Erythroblast (primary cell): ENCODE results near the gene KIF5C.

Source experiments
- DNase-seq, 2 experiments: peaks; one replicate each; lab custom pipeline; 2025; lab: John Stamatoyannopoulos, UW
- GATA1 ChIP-seq: IDR thresholded peaks from 2 replicates; pipeline ENCODE4 v1.6.1; 2011; ENCODE audit warnings: low read depth, mild to moderate bottlenecking, control low read depth, low read length, moderate library complexity
- POLR2A ChIP-seq: IDR thresholded peaks from 2 replicates; pipeline ENCODE4 v1.6.1; 2011; ENCODE audit warnings: mild to moderate bottlenecking, low read length

Gene KIF5C

DNA sequence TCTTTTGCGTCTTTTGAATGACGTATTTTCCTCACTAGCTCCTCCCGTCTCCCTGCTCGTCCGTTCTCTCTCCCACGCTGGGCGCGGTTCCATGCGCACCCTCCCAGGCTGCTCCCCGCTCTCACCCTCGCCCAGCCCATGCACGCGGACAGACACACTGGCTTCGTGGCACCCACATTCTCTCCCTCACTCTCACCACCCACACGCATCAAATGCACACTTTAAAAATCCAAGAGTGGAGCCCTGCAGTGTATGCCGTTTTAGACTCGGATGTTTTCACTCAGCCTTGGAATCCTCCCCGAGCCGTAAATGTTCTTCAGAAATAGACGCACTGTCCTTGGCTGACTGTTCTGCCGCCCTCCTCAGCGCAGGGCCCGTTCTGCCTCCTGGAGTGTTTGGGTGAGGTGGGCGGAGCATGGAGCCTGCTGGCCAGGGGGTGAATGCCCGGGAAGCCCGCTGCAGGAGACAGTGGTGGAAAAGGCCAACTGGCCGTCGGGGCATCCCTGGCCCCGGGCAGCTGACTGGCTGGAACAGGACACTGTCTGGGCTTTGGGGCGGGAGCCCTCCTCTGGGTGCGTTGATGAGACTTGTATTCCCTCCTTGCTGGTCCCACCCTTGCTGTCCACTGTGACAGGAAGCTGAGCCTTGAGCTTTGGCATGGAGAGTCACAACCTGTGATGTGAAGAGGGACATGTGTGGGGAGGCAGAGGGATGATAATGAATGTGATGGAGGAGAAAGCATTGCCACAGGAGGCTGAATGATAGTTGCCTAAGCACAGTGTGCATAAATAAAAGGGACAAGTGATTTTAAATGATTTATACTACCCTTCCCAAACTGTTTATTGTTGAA lies 128.1 kb downstream of the KIF5C start:
- DNase-seq, result no peak
- TF ChIP-seq GATA1, result no peak
- TF ChIP-seq POLR2A, result no peak

DNA sequence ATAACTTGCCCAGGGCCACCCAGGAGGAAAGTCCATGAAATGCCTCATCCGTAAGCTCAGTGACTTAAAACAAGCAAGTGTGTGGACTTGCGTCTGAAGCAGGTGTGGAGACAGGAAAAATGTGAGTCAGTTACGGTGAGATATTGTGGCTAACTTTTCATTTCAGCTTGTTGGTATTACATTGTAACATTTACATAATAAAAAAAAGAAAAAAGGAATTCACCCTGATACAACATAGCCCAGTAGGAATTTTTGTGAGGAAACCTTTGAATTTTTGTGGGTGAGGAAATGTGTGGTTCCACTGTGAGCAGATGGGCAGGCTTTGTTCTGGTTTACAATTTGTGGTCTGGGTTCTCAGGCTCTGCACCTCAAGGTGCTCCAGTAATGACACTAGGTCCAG lies 129.8 kb downstream of the KIF5C start:
- no peak for DNase-seq
- TF ChIP-seq POLR2A, result no peak

DNA sequence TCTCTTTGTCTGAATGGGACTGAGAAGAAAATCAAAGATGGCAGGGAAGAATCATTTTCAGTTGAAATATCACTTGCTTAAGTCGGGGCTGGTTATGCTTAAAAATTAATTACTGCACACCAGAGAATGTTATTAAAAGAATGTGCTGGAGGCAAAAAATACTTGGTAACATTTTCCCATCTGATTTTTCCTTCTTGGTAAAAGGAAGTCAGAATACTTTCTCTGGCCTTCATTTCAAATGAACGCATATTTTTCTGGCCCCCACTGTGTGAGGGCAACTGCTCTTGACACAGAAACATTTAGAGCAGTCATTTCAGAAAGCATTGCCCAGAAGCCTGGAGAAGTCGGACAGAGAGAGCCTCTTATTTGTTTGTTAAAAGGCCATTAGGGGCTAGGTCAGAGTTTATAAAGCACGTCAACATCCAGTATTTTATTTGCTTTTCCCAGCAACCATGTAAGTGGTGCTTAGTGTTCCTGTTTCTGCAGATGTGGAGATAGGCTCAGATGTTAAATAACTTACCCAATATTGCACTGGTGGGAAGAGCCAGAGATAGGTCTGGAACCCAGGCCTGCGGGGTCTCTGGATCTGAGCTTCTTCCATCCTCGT lies 130.5 kb downstream of the KIF5C start:
- TF ChIP-seq GATA1 (no peak), POLR2A (no peak)

DNA sequence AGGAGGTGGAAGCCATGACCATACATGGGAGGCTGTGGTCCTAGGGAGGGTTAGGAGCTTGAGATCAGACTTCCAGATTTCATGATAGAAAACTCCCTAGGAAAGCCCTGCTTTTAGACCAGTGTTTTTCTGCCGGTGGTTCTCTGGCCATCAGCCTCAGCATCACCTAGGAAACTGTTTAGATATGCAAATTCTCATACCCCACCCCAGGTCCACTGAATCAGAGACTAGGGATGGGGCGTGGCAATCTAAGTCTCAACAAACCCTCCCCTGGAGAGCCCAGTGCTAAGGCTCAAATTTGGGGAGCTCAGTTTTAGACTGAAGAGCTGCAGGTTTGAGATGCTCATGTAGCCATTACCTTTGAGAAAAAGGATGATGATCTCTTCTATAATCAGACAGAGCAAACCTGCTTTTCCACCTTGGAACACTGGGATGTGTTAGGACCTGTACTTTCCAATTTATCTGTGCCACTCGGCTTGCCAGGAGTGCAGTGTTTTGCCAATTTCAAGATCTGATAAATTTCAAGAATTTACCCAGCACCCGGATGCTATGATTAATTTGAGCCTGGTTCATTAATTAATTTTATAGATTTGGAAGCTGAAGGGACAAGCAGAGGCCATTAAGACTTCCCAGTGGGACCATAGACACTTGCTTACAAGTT lies 132.0 kb downstream of the KIF5C start:
- DNase-seq, result no peak
- TF ChIP-seq GATA1 (no peak), POLR2A (no peak)

More for the DNA sequence above, 130.5 kb downstream of the KIF5C start:
- DNase-seq, result no peak

DNA sequence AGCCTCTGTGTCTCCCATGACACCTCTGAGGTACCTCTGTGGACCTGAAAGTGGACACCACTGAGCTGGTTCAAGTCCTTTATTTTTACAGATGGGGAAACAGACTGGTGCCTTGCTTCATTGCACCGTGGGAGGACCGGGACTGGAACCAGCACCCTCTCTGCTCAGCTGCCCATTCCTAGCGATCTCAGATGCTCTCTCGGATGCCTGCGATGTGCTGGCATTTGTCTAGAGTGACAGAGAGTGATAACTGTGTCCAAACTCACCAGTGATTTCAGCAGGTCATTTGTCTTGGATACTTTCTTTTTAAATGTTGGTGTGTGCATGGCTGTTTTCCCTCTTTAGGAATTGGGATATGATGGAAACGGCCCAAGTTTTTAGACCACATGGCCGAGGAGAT lies 133.4 kb downstream of the KIF5C start:
- no peak for DNase-seq
- no peak for TF ChIP-seq GATA1

- TF ChIP-seq POLR2A (no peak), GATA1 (no peak)
- DNase-seq, result no peak
Measured at GRCh38 chr2:149009576-149010461, 134.8 kb downstream of the KIF5C start.

GRCh38 chr2:149012545-149012944 lies 137.5 kb downstream of the KIF5C start:
- no peak for TF ChIP-seq GATA1
- TF ChIP-seq POLR2A, result no peak
- no peak for DNase-seq

DNA sequence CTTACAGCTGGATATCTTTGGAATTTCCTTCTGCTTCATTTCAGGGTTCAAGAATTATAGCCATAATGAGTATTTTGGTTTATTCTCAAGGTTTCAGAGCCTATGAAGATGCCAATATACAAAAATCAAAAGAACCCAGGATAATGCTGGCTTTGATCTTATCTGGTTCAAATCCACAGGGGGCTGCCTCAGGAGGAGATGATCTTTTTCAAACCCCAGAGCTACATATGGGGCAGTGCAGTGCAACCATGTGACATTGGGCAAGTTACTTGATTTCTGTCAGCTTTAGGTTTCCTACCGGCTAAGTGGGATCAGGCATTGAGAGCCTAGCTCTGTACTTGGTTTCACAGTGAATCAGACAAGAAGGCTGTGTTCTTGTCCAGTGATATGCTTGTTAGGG lies 140.5 kb downstream of the KIF5C start:
- no peak for DNase-seq
- TF ChIP-seq GATA1 (no peak), POLR2A (no peak)

GRCh38 chr2:149015926-149016563 lies 141.0 kb downstream of the KIF5C start:
- DNase-seq, result no peak
- TF ChIP-seq GATA1 (no peak), POLR2A (no peak)

DNA sequence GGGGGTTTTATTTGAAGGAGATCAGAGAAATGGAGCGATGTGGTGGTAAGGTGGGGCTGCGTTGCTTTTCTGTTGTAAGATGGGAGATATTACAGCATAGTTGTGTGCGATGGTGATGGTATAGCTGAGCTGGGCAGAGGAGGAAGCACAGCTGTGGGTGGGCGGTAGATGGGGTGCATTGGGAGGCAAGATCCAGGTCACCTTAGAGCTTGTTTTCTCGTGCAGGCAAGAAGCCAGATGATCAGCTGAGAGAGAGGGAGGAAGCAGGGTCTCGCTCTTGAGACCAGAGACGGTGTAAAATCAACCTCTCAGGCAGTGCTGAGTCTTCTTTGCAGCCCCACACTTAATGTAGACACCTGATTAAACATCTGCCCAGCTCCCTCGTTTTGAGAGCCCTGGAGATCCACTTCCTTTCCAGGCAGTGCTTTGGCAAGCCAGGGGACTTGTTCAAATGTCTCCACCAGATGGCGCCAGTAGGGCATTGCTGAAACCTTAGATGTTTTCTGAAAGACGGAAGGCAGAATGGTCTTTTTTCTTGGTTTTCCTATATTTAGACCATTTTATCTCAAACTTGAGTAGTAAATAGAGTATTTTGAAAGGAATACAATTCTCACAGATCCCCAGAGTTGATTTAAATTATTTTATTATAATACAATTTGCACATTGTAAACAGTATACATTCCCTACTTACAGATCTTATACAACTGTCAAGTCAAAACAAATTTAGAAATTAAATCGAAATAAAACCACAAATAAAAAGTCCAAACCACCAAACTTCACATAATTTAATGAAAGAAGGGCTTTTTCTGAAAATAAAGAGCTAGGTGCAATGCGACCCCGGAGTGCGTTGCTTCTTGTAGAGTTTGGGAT lies 142.3 kb downstream of the KIF5C start:
- peak; percentile 63 to 80 for DNase-seq
- TF ChIP-seq GATA1, result no peak
- no peak for TF ChIP-seq POLR2A

DNA sequence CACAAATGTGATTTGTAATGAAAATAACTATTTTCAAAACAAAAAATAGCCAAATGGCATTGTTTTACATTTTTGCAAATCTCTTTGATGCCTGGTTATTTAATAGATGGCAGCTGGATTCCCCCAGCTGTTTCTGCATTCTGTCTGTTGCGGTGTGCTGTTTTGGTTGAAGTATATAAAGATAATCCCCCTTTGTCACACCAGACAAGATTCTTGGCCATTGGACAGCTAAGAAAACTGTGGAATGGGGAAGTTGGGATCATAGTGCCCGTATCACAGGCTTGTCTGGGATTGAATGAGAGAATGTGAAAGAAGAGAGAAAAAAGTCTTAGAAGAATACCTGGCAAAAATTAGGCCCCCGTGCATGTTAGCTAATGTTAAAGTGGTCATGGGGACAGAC lies 144.0 kb downstream of the KIF5C start:
- TF ChIP-seq POLR2A (no peak), GATA1 (no peak)
- no peak for DNase-seq

GRCh38 chr2:149019768-149020167 lies 144.7 kb downstream of the KIF5C start:
- TF ChIP-seq POLR2A (no peak), GATA1 (no peak)
- DNase-seq, result no peak
